Measurements from ENCODE around the gene UBE2V1. TPM values are rescaled to one million over a fixed set of nuclear protein-coding genes. Genes with fewer than 3 reads are reported as not detected.

Gene UBE2V1
- total RNA-seq, 1 donor from 2014 or later = 77.1 TPM

DNA sequence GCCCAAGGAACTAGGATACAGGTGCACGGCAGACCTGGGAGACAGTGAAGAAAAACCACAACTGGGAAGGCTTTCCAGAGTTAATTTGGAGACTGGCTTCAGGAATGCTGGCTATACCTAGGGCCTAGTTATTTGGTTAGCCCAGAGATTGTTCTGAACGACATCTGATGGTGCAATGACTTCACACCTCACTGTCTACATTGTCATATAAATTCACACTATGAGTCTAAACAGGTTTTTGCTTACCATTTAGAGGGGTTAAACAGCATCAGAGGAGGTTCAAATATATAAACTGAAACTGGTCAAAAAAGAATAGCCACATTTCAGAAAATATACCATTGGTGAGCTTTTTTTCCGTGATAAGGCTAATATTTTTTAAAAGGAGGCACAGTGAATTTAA is 16.7 kb downstream of the UBE2V1 start:
- H3K4me1 ChIP-seq = peaks cover 78% of the 10 kb centered on the region
- H3K9me3 ChIP-seq (replicated peaks) = no peaks in the 10 kb centered on the region
- intact Hi-C loops (cut with micrococcal nuclease) = no loop called here
- peak overlapping the region; percentile 25 for H3K27ac ChIP-seq (replicated peaks)
- H3K4me3 ChIP-seq = no peak overlapping the region
- peaks cover 31% of the 10 kb centered on the region for H3K36me3 ChIP-seq
- DNase-seq = no peak
- H3K27me3 ChIP-seq (ENCODE audit: low read depth) = no peaks in the 10 kb centered on the region
- no peak for TF ChIP-seq CTCF (IDR thresholded peaks at IDR 0.05; ENCODE audit: borderline replicate concordance)

- Histone ChIP-seq H3K9me3 (replicated peaks) (no peaks in the 10 kb centered on the region), H3K4me3 (no peak overlapping the region), H3K27ac (replicated peaks) (peak overlapping the region; percentile 25), H3K27me3 (ENCODE audit: low read depth) (no peaks in the 10 kb centered on the region), H3K4me1 (peaks cover 76% of the 10 kb centered on the region), H3K36me3 (peaks cover 31% of the 10 kb centered on the region)
- no peak for TF ChIP-seq CTCF (IDR thresholded peaks at IDR 0.05; ENCODE audit: borderline replicate concordance)
- intact Hi-C loops (cut with micrococcal nuclease) = no loop called here
- DNase-seq = no peak
Observed at GRCh38 chr20:50095476-50096078, 17.4 kb downstream of the UBE2V1 start.

DNA sequence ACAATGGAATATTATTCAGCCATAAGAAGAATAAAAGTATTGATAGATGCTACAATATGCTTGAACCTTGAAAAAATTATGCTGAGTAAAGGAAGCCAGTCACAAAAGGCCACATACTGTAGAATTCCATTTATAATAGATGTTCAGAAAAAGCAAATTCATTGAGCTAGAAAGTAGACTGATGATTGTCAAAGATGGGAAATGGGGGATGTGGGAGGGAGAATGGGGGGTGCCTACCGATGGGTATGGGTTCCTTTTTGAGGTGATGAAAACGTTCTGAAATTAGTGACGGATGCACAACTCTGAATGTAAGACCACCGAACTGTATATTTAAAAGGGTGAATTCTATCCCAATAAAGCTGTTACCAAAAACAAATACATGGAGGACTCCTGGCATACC is 18.4 kb downstream of the UBE2V1 start:
- Histone ChIP-seq H3K9me3 (replicated peaks) (no peaks in the 10 kb centered on the region), H3K27ac (replicated peaks) (no peak overlapping the region), H3K36me3 (peaks cover 35% of the 10 kb centered on the region), H3K4me3 (no peak overlapping the region), H3K27me3 (ENCODE audit: low read depth) (no peaks in the 10 kb centered on the region), H3K4me1 (peaks cover 76% of the 10 kb centered on the region)
- no peak for DNase-seq
- intact Hi-C loops (cut with micrococcal nuclease) = no loop called here
- no peak for TF ChIP-seq CTCF (IDR thresholded peaks at IDR 0.05; ENCODE audit: borderline replicate concordance)

GRCh38 chr20:50093240-50093639 is 19.7 kb downstream of the UBE2V1 start:
- no peak for DNase-seq
- Histone ChIP-seq H3K27ac (replicated peaks) (no peak overlapping the region), H3K9me3 (replicated peaks) (no peaks in the 10 kb centered on the region), H3K4me1 (peaks cover 70% of the 10 kb centered on the region), H3K27me3 (ENCODE audit: low read depth) (no peaks in the 10 kb centered on the region), H3K36me3 (peaks cover 40% of the 10 kb centered on the region), H3K4me3 (no peak overlapping the region)
- intact Hi-C loops (cut with micrococcal nuclease) = no loop called here
- TF ChIP-seq CTCF (IDR thresholded peaks at IDR 0.05; ENCODE audit: borderline replicate concordance) = no peak

DNA sequence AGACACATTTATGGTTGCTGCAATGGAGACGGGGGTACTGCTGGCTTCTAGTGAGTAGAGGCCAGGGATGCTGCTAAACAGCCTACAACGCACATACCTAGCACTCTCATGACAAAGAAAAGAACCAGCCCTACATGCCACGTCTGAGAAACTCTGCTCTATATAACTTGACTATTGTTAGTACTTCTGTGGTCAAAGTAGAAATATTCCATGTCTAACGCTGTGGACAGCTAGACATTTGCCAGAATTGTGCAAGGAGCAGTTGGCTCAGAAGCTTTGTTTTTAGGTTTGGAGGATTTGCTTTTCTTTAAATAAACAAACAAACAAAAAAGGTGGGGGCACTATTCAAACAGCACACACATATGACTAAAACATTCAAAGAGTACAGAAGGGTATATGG is 20.5 kb downstream of the UBE2V1 start:
- Histone ChIP-seq H3K4me1 (peaks cover 64% of the 10 kb centered on the region), H3K9me3 (replicated peaks) (no peaks in the 10 kb centered on the region), H3K27me3 (ENCODE audit: low read depth) (no peaks in the 10 kb centered on the region), H3K36me3 (peaks cover 40% of the 10 kb centered on the region), H3K27ac (replicated peaks) (peak overlapping the region; percentile 27), H3K4me3 (no peak overlapping the region)
- no peak for DNase-seq
- no peak for TF ChIP-seq CTCF (IDR thresholded peaks at IDR 0.05; ENCODE audit: borderline replicate concordance)
- intact Hi-C loops (cut with micrococcal nuclease) = no loop called here

All from left ventricle myocardium inferior (tissue), 1 donor.